HEK293T (cell line): ENCODE results near the gene DHX34.

Experiments used
- ARNT ChIP-seq: fragments of 450-650 bp; IDR thresholded peaks from 2 replicates; pipeline ENCODE4 v1.6.1; 2017; ENCODE audit warnings: mild to moderate bottlenecking
- BHLHE40 ChIP-seq: fragments of 450-650 bp; IDR thresholded peaks from 2 replicates; pipeline ENCODE4 v1.6.1; 2016; ENCODE audit warnings: mild to moderate bottlenecking, moderate library complexity, borderline replicate concordance
- ELF4 ChIP-seq: fragments of 450-650 bp; IDR thresholded peaks from 2 replicates; pipeline ENCODE4 v1.6.1; 2017; ENCODE audit warnings: antibody characterized with exemption
- FOXK2 ChIP-seq: fragments of 450-650 bp; IDR thresholded peaks from 2 replicates; pipeline ENCODE4 v1.6.1; 2016; ENCODE audit warnings: mild to moderate bottlenecking
- LEF1 ChIP-seq: fragments of 450-650 bp; IDR thresholded peaks from 2 replicates; pipeline ENCODE4 v1.6.1; 2017; ENCODE audit warnings: mild to moderate bottlenecking, borderline replicate concordance
- NFRKB ChIP-seq: fragments of 450-650 bp; IDR thresholded peaks from 2 replicates; pipeline ENCODE4 v1.6.1; 2016; ENCODE audit warnings: mild to moderate bottlenecking, moderate library complexity
- PKNOX1 ChIP-seq: fragments of 450-650 bp; IDR thresholded peaks from 2 replicates; pipeline ENCODE4 v1.6.1; 2016
- SP1 ChIP-seq: fragments of 450-650 bp; IDR thresholded peaks from 2 replicates; pipeline ENCODE4 v1.6.1; 2017
- SUZ12 ChIP-seq: fragments of 450-650 bp; IDR thresholded peaks from 2 replicates; pipeline ENCODE4 v1.6.1; 2016; ENCODE audit warnings: mild to moderate bottlenecking
- TARDBP ChIP-seq: fragments of 450-650 bp; IDR thresholded peaks from 2 replicates; pipeline ENCODE4 v1.6.1; 2016
- ZNF384 ChIP-seq: fragments of 450-650 bp; IDR thresholded peaks from 2 replicates; pipeline ENCODE4 v1.6.1; 2016

DNA sequence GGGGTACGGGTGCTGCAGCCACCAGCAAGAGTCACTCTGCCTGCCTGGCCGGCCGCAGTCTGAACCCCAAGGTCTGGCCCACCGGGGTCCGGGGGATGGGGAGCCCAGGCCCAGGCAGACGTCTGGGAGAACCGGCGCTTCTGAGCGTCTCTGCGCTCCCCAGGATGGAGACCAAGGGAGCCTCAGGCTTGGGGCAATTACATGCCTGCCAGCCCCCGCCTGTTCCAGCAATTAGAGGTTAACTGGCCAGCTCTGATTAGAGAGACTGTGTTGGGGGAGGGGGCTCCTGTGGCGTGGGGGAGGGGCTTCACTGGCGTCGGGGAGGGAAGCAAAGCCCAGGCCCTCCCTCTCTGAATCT lies 58.3 kb downstream of the DHX34 start:
- TF ChIP-seq ZNF384 = no peak
- TF ChIP-seq TARDBP = no peak
- no peak for TF ChIP-seq NFRKB
- TF ChIP-seq SUZ12 = no peak
- TF ChIP-seq ARNT = no peak
- no peak for TF ChIP-seq BHLHE40
- no peak for TF ChIP-seq FOXK2
- no peak for TF ChIP-seq ELF4
- no peak for TF ChIP-seq LEF1
- TF ChIP-seq SP1 = no peak
- TF ChIP-seq PKNOX1 = no peak
